WTC11 (cell line): ENCODE measurements around the gene TBPL2. TPM values are rescaled to one million over a fixed set of nuclear protein-coding genes. Genes with fewer than 3 reads are reported as not detected.

Source experiments
- ATAC-seq: fragments of 200-7000 bp; cut with Tn5 transposase; 2 replicates; pipeline ENCODE4 v1.10.0; 2021; ENCODE audit warnings: mild to moderate bottlenecking, moderate library complexity
- CTCF ChIA-PET: fragments of 300-600 bp; sonication (Branson Sonifier 250); formaldehyde crosslinking; loops from one replicate; lab custom pipeline; 2021; ENCODE audit warnings: antibody characterized with exemption; lab: Charles Lee
- POLR2A ChIA-PET: fragments of 350-600 bp; sonication (Branson Sonifier 250); formaldehyde crosslinking; loops from one replicate; lab custom pipeline; 2021; ENCODE audit warnings: antibody characterized with exemption; lab: Charles Lee
- DNase-seq: peaks from one replicate; pipeline ENCODE4 v3.0.0; 2021; ENCODE audit warnings: low spot score
- H3K27ac Mint-ChIP-seq: 2 replicates; pipeline ENCODE4 v1.8.0; 2021; ENCODE audit warnings: mixed read lengths
- H3K27me3 Mint-ChIP-seq: 2 replicates; pipeline ENCODE4 v1.8.0; 2021; ENCODE audit warnings: low read depth, mild to moderate bottlenecking, moderate library complexity, mixed read lengths
- H3K36me3 Mint-ChIP-seq: 2 replicates; pipeline ENCODE4 v1.8.0; 2021; ENCODE audit warnings: mixed read lengths
- H3K4me1 Mint-ChIP-seq: 2 replicates; pipeline ENCODE4 v1.8.0; 2022; ENCODE audit warnings: mixed read lengths
- H3K4me3 Mint-ChIP-seq: 2 replicates; pipeline ENCODE4 v1.8.0; 2021; ENCODE audit warnings: mild to moderate bottlenecking, moderate library complexity, mixed read lengths
- H3K9me3 Mint-ChIP-seq: 2 replicates; pipeline ENCODE4 v1.8.0; 2021; ENCODE audit warnings: mixed read lengths
- ATF1 ChIP-seq: sonication (generic); formaldehyde crosslinking; IDR thresholded peaks from 2 replicates; pipeline ENCODE4 v1.8.1; 2023; ENCODE audit warnings: mild to moderate bottlenecking, moderate library complexity, missing genetic modification reagents
- ATF2 ChIP-seq: sonication (generic); formaldehyde crosslinking; IDR thresholded peaks from 2 replicates; pipeline ENCODE4 v1.8.1; 2022; ENCODE audit warnings: low read depth, missing genetic modification reagents, borderline replicate concordance
- CTCF ChIP-seq: fragments of 200-600 bp; IDR thresholded peaks from 2 replicates; pipeline ENCODE4 v1.8.0; 2022; ENCODE audit warnings: antibody characterized with exemption
- ERG ChIP-seq: fragments of 250-450 bp; sonication (Bioruptor Pico); IDR thresholded peaks from 2 replicates; pipeline ENCODE4 v1.8.0; 2021; ENCODE audit warnings: mild to moderate bottlenecking
- ETV6 ChIP-seq: sonication (generic); formaldehyde crosslinking; IDR thresholded peaks from 2 replicates; pipeline ENCODE4 v1.8.1; 2022; ENCODE audit warnings: mild to moderate bottlenecking, missing genetic modification reagents
- IRF2 ChIP-seq: sonication (generic); formaldehyde crosslinking; IDR thresholded peaks from 2 replicates; pipeline ENCODE4 v1.8.0; 2022; ENCODE audit warnings: low read depth, missing genetic modification reagents, borderline replicate concordance
- MXD4 ChIP-seq: fragments of 250-450 bp; sonication (Bioruptor Pico); IDR thresholded peaks from 2 replicates; pipeline ENCODE4 v1.8.0; 2021; ENCODE audit warnings: mild to moderate bottlenecking, moderate library complexity, borderline replicate concordance
- PRDM15 ChIP-seq: sonication (generic); formaldehyde crosslinking; IDR thresholded peaks from 2 replicates; pipeline ENCODE4 v1.8.0; 2022; ENCODE audit warnings: missing genetic modification reagents
- PRRX2 ChIP-seq: fragments of 250-450 bp; sonication (Bioruptor Pico); IDR thresholded peaks from 2 replicates; pipeline ENCODE4 v1.8.0; 2021; ENCODE audit warnings: mild to moderate bottlenecking
- RELA ChIP-seq: sonication (generic); formaldehyde crosslinking; IDR thresholded peaks from 2 replicates; pipeline ENCODE4 v1.8.1; 2022; ENCODE audit warnings: missing genetic modification reagents, mild to moderate bottlenecking, borderline replicate concordance
- SMAD4 ChIP-seq: sonication (generic); formaldehyde crosslinking; IDR thresholded peaks from 2 replicates; pipeline ENCODE4 v1.8.0; 2022; ENCODE audit warnings: mild to moderate bottlenecking, missing genetic modification reagents
- ZMAT4 ChIP-seq: fragments of 250-450 bp; sonication (Bioruptor Pico); IDR thresholded peaks from 2 replicates; pipeline ENCODE4 v1.9.0; 2021; ENCODE audit warnings: mild to moderate bottlenecking
- ZNF416 ChIP-seq: fragments of 250-450 bp; sonication (Bioruptor Pico); IDR thresholded peaks from 2 replicates; pipeline ENCODE4 v1.9.0; 2021; ENCODE audit warnings: mild to moderate bottlenecking, inconsistent platforms
- ZNF532 ChIP-seq: fragments of 250-450 bp; sonication (Bioruptor Pico); IDR thresholded peaks from 2 replicates; pipeline ENCODE4 v1.9.0; 2021; ENCODE audit warnings: mild to moderate bottlenecking, borderline replicate concordance
- total RNA-seq: library from RNA; stranded (reverse); gene quantifications from 3 replicates; pipeline ENCODE4 v1.2.3, GENCODE V29; 2021
- TF ChIP-seq, protein P1 (sequence below): fragments of 250-450 bp; sonication (Bioruptor Pico); IDR thresholded peaks from 2 replicates; pipeline ENCODE4 v2.1.2; 2022; ENCODE audit warnings: mild to moderate bottlenecking, moderate library complexity
- TF ChIP-seq, protein P2 (sequence below): sonication (generic); formaldehyde crosslinking; IDR thresholded peaks from 2 replicates; pipeline ENCODE4 v1.8.1; 2023; ENCODE audit warnings: mild to moderate bottlenecking, missing genetic modification reagents, borderline replicate concordance
- TF ChIP-seq, protein P3 (sequence below): sonication (generic); formaldehyde crosslinking; IDR thresholded peaks from 2 replicates; pipeline ENCODE4 v1.8.1; 2023; ENCODE audit warnings: mild to moderate bottlenecking, missing genetic modification reagents, moderate library complexity

The TBPL2 gene
- total RNA-seq, 1 experiment from 2014 or later, result not detected

DNA sequence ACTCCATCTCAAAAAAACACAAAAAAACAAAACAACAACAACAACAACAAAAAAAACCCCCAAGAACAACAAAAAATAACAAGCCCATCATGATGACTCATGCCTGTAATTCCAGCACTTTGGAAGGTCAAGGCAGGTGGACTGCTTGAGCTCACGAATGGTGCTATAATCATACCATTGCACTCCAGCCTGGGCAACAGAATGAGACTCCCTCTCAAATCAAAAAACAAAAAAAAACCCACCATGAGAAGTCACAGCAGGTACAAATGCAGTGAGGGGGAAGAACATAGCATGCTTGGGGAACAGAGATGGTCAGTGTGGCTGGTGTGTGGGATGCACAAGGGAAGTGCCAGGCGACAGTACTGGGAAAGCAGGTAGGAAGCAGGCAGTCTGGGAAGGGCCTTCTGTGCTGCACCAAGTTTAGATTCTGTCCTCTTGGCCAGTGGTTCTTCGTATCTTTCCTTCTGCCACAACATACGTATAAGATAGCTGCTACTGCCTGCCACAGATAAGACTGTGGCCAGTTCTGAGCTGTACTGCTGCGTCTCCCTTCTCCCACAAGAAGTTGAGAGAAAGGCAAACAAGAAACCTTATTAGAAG lies 56.8 kb downstream of the TBPL2 start:
- no peak for DNase-seq
- Mint-ChIP-seq H3K4me3 (no peak overlapping the region), H3K27ac (no peak overlapping the region), H3K9me3 (no peaks in the 10 kb centered on the region), H3K4me1 (no peaks in the 10 kb centered on the region), H3K36me3 (peaks cover 23% of the 10 kb centered on the region), H3K27me3 (no peaks in the 10 kb centered on the region)
- ChIA-PET CTCF (no interaction called here), POLR2A (no interaction called here)
- ATAC-seq, result no peak
- TF ChIP-seq CTCF (no peak), SMAD4 (CRISPR knock-in tag) (no peak), ETV6 (CRISPR knock-in tag) (no peak), MXD4 (CRISPR knock-in tag) (no peak), RELA (CRISPR knock-in tag) (no peak), ZMAT4 (CRISPR knock-in tag) (no peak), ATF1 (CRISPR knock-in tag) (no peak), IRF2 (CRISPR knock-in tag) (no peak), ERG (CRISPR knock-in tag) (no peak), PRDM15 (CRISPR knock-in tag) (no peak), PRRX2 (CRISPR knock-in tag) (no peak), ATF2 (no peak), ZNF416 (CRISPR knock-in tag) (no peak), ZNF532 (CRISPR knock-in tag) (no peak)
- TF ChIP-seq, protein P1, sequence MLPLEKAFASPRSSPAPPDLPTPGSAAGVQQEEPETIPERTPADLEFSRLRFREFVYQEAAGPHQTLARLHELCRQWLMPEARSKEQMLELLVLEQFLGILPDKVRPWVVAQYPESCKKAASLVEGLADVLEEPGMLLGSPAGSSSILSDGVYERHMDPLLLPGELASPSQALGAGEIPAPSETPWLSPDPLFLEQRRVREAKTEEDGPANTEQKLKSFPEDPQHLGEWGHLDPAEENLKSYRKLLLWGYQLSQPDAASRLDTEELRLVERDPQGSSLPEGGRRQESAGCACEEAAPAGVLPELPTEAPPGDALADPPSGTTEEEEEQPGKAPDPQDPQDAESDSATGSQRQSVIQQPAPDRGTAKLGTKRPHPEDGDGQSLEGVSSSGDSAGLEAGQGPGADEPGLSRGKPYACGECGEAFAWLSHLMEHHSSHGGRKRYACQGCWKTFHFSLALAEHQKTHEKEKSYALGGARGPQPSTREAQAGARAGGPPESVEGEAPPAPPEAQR, result no peak
- TF ChIP-seq, protein P2, sequence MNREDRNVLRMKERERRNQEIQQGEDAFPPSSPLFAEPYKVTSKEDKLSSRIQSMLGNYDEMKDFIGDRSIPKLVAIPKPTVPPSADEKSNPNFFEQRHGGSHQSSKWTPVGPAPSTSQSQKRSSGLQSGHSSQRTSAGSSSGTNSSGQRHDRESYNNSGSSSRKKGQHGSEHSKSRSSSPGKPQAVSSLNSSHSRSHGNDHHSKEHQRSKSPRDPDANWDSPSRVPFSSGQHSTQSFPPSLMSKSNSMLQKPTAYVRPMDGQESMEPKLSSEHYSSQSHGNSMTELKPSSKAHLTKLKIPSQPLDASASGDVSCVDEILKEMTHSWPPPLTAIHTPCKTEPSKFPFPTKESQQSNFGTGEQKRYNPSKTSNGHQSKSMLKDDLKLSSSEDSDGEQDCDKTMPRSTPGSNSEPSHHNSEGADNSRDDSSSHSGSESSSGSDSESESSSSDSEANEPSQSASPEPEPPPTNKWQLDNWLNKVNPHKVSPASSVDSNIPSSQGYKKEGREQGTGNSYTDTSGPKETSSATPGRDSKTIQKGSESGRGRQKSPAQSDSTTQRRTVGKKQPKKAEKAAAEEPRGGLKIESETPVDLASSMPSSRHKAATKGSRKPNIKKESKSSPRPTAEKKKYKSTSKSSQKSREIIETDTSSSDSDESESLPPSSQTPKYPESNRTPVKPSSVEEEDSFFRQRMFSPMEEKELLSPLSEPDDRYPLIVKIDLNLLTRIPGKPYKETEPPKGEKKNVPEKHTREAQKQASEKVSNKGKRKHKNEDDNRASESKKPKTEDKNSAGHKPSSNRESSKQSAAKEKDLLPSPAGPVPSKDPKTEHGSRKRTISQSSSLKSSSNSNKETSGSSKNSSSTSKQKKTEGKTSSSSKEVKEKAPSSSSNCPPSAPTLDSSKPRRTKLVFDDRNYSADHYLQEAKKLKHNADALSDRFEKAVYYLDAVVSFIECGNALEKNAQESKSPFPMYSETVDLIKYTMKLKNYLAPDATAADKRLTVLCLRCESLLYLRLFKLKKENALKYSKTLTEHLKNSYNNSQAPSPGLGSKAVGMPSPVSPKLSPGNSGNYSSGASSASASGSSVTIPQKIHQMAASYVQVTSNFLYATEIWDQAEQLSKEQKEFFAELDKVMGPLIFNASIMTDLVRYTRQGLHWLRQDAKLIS (CRISPR knock-in tag), result no peak
- TF ChIP-seq, protein P3, sequence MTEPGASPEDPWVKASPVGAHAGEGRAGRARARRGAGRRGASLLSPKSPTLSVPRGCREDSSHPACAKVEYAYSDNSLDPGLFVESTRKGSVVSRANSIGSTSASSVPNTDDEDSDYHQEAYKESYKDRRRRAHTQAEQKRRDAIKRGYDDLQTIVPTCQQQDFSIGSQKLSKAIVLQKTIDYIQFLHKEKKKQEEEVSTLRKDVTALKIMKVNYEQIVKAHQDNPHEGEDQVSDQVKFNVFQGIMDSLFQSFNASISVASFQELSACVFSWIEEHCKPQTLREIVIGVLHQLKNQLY (CRISPR knock-in tag), result no peak
